OCI-LY7 (cell line): Measurements from ENCODE around the gene SLX4.

Experiments used
- EZH2phosphoT487 ChIP-seq: fragments of 200-600 bp; sonication (generic); IDR thresholded peaks from 2 replicates; pipeline ENCODE4 v1.6.1; 2018; ENCODE audit warnings: low read depth, borderline replicate concordance, mild to moderate bottlenecking, mixed run types, antibody characterized with exemption, low read length, moderate library complexity, mixed read lengths
- TF ChIP-seq, protein P1 (sequence below): fragments of 200-600 bp; sonication (generic); conservative IDR thresholded peaks from 2 replicates; pipeline ENCODE4 v1.5.1; 2014; ENCODE audit warnings: mild to moderate bottlenecking, antibody characterized with exemption, low read length, moderate library complexity, mixed read lengths

DNA sequence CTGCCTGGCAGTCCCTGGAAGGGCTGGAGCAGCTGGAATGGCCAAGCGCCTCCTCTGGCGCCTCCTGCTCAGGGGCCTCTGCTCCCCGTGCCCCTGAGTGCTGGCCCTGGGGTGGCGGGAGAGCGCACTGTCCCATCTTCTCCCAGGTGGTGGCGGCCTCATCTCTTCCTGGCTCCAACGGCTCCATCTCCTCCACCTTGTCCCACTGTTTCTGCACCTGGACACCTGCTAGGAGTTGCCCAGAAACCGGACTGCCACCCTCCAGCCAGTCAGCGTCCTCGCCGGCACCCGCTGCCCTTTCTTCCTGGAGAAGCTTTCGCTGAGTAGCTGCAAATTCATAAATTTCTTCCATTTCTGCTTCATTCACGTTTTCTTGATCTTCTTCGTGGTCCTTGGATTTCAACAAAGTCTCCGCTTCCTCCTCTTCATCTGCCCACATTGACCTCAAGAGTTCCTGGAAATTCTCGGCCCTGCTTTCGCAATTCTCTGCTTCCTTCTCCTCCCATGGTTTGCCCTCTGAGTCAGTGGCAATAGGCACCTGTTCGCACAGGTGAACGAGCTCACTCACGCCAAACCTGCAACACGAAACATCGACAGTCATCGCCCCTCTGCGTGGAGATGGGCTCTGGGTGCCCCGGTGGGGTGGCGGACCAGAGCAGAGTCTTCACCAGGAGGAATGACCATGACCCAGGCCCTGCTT, 20.5 kb downstream of the SLX4 start:
- TF ChIP-seq, protein P1, sequence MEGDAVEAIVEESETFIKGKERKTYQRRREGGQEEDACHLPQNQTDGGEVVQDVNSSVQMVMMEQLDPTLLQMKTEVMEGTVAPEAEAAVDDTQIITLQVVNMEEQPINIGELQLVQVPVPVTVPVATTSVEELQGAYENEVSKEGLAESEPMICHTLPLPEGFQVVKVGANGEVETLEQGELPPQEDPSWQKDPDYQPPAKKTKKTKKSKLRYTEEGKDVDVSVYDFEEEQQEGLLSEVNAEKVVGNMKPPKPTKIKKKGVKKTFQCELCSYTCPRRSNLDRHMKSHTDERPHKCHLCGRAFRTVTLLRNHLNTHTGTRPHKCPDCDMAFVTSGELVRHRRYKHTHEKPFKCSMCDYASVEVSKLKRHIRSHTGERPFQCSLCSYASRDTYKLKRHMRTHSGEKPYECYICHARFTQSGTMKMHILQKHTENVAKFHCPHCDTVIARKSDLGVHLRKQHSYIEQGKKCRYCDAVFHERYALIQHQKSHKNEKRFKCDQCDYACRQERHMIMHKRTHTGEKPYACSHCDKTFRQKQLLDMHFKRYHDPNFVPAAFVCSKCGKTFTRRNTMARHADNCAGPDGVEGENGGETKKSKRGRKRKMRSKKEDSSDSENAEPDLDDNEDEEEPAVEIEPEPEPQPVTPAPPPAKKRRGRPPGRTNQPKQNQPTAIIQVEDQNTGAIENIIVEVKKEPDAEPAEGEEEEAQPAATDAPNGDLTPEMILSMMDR, result no peak
- TF ChIP-seq EZH2phosphoT487, result no peak
